Measurements from ENCODE around the gene HTRA3.

The HTRA3 gene

DNA sequence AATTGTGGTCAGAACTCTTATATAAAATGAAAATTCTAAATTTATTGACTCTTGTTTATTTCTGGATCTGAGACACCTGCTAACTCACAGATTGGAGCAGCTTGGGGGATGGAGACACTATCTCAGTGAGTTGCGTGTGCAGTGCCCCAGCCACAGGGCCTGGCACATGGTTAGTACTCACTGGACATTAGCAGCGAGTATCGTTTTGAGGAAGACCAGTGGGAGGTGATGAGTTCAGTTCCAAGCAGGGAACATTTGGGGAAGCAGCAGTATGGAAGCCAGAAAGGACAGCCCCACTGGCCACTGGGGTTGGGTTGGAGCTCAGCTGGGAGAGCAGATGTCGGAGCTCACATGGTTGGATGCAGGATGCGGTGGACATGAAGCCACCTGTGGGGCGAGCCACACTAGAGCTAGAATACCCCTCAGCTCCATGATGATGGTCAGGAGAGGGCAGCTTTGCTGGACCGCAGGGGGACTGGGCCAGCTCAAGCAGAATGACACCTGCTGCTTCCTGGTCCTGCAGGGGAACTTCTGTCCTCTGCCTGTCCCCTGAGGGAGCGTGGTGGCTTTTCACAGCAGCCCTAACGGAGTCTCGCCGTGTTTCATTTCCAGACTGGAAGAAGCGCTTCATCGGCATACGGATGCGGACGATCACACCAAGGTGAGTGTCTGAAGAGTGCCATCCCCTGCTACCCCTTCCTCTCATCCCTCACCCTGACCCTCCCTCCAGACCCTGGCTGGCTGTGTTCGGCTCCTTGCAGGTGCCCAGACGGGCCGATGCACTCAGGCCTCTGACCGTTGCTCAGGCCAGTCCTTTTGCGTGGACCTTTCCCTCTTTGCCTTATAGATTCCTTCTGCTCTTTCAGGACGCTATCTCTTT is 32.5 kb downstream of the HTRA3 start (continued):
- TF ChIP-seq, protein P1, sequence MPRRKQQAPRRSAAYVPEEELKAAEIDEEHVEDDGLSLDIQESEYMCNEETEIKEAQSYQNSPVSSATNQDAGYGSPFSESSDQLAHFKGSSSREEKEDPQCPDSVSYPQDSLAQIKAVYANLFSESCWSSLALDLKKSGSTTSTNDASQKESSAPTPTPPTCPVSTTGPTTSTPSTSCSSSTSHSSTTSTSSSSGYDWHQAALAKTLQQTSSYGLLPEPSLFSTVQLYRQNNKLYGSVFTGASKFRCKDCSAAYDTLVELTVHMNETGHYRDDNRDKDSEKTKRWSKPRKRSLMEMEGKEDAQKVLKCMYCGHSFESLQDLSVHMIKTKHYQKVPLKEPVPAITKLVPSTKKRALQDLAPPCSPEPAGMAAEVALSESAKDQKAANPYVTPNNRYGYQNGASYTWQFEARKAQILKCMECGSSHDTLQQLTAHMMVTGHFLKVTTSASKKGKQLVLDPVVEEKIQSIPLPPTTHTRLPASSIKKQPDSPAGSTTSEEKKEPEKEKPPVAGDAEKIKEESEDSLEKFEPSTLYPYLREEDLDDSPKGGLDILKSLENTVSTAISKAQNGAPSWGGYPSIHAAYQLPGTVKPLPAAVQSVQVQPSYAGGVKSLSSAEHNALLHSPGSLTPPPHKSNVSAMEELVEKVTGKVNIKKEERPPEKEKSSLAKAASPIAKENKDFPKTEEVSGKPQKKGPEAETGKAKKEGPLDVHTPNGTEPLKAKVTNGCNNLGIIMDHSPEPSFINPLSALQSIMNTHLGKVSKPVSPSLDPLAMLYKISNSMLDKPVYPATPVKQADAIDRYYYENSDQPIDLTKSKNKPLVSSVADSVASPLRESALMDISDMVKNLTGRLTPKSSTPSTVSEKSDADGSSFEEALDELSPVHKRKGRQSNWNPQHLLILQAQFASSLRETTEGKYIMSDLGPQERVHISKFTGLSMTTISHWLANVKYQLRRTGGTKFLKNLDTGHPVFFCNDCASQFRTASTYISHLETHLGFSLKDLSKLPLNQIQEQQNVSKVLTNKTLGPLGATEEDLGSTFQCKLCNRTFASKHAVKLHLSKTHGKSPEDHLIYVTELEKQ (tag by site-specific recombination; IDR thresholded peaks at IDR 0.05; ENCODE audit: borderline replicate concordance), result no peak
- TF ChIP-seq, protein P2, sequence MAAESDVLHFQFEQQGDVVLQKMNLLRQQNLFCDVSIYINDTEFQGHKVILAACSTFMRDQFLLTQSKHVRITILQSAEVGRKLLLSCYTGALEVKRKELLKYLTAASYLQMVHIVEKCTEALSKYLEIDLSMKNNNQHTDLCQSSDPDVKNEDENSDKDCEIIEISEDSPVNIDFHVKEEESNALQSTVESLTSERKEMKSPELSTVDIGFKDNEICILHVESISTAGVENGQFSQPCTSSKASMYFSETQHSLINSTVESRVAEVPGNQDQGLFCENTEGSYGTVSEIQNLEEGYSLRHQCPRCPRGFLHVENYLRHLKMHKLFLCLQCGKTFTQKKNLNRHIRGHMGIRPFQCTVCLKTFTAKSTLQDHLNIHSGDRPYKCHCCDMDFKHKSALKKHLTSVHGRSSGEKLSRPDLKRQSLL (tag by site-specific recombination; IDR thresholded peaks at IDR 0.05), result no peak
- TF ChIP-seq, protein P3, sequence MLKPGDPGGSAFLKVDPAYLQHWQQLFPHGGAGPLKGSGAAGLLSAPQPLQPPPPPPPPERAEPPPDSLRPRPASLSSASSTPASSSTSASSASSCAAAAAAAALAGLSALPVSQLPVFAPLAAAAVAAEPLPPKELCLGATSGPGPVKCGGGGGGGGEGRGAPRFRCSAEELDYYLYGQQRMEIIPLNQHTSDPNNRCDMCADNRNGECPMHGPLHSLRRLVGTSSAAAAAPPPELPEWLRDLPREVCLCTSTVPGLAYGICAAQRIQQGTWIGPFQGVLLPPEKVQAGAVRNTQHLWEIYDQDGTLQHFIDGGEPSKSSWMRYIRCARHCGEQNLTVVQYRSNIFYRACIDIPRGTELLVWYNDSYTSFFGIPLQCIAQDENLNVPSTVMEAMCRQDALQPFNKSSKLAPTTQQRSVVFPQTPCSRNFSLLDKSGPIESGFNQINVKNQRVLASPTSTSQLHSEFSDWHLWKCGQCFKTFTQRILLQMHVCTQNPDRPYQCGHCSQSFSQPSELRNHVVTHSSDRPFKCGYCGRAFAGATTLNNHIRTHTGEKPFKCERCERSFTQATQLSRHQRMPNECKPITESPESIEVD (tag by site-specific recombination; IDR thresholded peaks at IDR 0.05), result no peak
- TF ChIP-seq YY1 (tag by site-specific recombination; IDR thresholded peaks at IDR 0.05), result no peak

DNA sequence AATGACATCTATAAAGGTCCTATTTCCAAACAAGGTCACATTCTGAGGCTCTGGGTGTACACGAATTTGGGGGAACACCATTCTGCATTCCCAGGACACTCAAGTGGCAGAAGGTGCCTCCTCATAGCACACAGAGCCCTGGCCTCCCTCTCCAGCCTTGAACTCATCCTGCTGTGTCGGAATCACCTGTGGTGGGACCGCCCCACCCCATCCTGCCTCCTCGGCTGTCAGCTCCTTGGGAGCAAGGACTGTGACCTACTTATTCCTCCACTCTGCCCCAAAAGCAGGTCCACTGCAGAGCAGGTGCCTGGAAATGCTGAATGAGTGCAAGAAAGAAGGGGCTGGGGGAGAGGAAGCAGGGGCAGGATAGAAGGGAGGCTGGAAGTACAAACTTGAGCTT is 33.5 kb downstream of the HTRA3 start:
- no peak for TF ChIP-seq ZNF335 (tag by site-specific recombination; conservative IDR thresholded peaks at IDR 0.05)
- no peak for TF ChIP-seq ZNF184 (tag by site-specific recombination; IDR thresholded peaks at IDR 0.05)
- TF ChIP-seq ZNF174 (tag by site-specific recombination; IDR thresholded peaks at IDR 0.05), result no peak
- TF ChIP-seq ZNF610 (tag by site-specific recombination; IDR thresholded peaks at IDR 0.05; ENCODE audit: borderline replicate concordance), result no peak
- no peak for TF ChIP-seq ZNF777 (tag by site-specific recombination; IDR thresholded peaks at IDR 0.05; ENCODE audit: borderline replicate concordance)
- TF ChIP-seq, protein P4, sequence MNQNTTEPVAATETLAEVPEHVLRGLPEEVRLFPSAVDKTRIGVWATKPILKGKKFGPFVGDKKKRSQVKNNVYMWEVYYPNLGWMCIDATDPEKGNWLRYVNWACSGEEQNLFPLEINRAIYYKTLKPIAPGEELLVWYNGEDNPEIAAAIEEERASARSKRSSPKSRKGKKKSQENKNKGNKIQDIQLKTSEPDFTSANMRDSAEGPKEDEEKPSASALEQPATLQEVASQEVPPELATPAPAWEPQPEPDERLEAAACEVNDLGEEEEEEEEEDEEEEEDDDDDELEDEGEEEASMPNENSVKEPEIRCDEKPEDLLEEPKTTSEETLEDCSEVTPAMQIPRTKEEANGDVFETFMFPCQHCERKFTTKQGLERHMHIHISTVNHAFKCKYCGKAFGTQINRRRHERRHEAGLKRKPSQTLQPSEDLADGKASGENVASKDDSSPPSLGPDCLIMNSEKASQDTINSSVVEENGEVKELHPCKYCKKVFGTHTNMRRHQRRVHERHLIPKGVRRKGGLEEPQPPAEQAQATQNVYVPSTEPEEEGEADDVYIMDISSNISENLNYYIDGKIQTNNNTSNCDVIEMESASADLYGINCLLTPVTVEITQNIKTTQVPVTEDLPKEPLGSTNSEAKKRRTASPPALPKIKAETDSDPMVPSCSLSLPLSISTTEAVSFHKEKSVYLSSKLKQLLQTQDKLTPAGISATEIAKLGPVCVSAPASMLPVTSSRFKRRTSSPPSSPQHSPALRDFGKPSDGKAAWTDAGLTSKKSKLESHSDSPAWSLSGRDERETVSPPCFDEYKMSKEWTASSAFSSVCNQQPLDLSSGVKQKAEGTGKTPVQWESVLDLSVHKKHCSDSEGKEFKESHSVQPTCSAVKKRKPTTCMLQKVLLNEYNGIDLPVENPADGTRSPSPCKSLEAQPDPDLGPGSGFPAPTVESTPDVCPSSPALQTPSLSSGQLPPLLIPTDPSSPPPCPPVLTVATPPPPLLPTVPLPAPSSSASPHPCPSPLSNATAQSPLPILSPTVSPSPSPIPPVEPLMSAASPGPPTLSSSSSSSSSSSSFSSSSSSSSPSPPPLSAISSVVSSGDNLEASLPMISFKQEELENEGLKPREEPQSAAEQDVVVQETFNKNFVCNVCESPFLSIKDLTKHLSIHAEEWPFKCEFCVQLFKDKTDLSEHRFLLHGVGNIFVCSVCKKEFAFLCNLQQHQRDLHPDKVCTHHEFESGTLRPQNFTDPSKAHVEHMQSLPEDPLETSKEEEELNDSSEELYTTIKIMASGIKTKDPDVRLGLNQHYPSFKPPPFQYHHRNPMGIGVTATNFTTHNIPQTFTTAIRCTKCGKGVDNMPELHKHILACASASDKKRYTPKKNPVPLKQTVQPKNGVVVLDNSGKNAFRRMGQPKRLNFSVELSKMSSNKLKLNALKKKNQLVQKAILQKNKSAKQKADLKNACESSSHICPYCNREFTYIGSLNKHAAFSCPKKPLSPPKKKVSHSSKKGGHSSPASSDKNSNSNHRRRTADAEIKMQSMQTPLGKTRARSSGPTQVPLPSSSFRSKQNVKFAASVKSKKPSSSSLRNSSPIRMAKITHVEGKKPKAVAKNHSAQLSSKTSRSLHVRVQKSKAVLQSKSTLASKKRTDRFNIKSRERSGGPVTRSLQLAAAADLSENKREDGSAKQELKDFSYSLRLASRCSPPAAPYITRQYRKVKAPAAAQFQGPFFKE (tag by site-specific recombination; IDR thresholded peaks at IDR 0.05; ENCODE audit: borderline replicate concordance), result no peak
- TF ChIP-seq ZNF837 (tag by site-specific recombination; IDR thresholded peaks at IDR 0.05), result no peak
- TF ChIP-seq, protein P5, sequence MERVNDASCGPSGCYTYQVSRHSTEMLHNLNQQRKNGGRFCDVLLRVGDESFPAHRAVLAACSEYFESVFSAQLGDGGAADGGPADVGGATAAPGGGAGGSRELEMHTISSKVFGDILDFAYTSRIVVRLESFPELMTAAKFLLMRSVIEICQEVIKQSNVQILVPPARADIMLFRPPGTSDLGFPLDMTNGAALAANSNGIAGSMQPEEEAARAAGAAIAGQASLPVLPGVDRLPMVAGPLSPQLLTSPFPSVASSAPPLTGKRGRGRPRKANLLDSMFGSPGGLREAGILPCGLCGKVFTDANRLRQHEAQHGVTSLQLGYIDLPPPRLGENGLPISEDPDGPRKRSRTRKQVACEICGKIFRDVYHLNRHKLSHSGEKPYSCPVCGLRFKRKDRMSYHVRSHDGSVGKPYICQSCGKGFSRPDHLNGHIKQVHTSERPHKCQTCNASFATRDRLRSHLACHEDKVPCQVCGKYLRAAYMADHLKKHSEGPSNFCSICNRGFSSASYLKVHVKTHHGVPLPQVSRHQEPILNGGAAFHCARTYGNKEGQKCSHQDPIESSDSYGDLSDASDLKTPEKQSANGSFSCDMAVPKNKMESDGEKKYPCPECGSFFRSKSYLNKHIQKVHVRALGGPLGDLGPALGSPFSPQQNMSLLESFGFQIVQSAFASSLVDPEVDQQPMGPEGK (tag by site-specific recombination; IDR thresholded peaks at IDR 0.05), result no peak
- no peak for TF ChIP-seq ZNF792 (tag by site-specific recombination; IDR thresholded peaks at IDR 0.05)
- no peak for TF ChIP-seq ZBTB20 (tag by site-specific recombination; IDR thresholded peaks at IDR 0.05)
- TF ChIP-seq ZNF175 (tag by site-specific recombination; IDR thresholded peaks at IDR 0.05), result no peak
- Histone ChIP-seq H3K27ac (ENCODE audit: extremely low read depth, low read depth, low read length) (no peak overlapping the region), H3K9me3 (ENCODE audit: control insufficient read depth, insufficient read depth, low read depth, low read length) (no peaks in the 10 kb centered on the region), H3K4me1 (ENCODE audit: control insufficient read depth, insufficient read depth, low read length) (no peaks in the 10 kb centered on the region), H3K4me3 (ENCODE audit: low read depth, low read length) (no peak overlapping the region), H3K36me3 (ENCODE audit: control insufficient read depth in 2 of 2, insufficient read depth in 1 of 2, low read length in 2 of 2) (no peaks in the 10 kb centered on the region)
- ChIA-PET CTCF (no interaction called here), POLR2A (no interaction called here)

All from HEK293 (cell line).